ENCODE measurements around the gene GPR161. TPM values are rescaled to one million over a fixed set of nuclear protein-coding genes. Genes with fewer than 3 reads are reported as not detected.

Gene GPR161
- total RNA-seq, 1 donor from 2014 or later: 2.8 TPM

DNA sequence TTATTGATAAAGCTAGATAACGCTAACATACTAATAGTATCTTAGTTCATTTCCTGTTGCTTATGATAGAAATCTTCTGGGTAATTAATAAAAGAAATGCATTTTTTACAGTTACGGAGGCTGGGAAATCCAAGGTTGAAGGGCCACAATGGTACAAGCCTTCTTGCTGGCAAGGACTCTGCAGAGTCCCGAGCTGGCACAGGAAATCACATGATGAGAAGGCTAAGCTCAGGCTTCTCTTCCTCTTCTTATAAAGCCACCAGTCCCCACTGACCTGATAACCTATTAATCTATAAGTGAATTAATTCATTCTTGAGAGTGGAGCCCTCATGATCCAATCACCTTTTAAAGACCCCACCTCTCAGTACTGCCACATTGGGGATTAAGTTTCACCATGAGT, 82.6 kb downstream of the GPR161 start:
- Histone ChIP-seq H3K9me3 (replicated peaks) (no peaks in the 10 kb centered on the region), H3K27me3 (ENCODE audit: low read depth) (no peaks in the 10 kb centered on the region), H3K27ac (replicated peaks) (peak overlapping the region; percentile 47), H3K4me1 (peaks cover 44% of the 10 kb centered on the region), H3K36me3 (no peaks in the 10 kb centered on the region), H3K4me3 (no peak overlapping the region)
- intact Hi-C loops (cut with micrococcal nuclease): no loop called here
- TF ChIP-seq, protein P1, sequence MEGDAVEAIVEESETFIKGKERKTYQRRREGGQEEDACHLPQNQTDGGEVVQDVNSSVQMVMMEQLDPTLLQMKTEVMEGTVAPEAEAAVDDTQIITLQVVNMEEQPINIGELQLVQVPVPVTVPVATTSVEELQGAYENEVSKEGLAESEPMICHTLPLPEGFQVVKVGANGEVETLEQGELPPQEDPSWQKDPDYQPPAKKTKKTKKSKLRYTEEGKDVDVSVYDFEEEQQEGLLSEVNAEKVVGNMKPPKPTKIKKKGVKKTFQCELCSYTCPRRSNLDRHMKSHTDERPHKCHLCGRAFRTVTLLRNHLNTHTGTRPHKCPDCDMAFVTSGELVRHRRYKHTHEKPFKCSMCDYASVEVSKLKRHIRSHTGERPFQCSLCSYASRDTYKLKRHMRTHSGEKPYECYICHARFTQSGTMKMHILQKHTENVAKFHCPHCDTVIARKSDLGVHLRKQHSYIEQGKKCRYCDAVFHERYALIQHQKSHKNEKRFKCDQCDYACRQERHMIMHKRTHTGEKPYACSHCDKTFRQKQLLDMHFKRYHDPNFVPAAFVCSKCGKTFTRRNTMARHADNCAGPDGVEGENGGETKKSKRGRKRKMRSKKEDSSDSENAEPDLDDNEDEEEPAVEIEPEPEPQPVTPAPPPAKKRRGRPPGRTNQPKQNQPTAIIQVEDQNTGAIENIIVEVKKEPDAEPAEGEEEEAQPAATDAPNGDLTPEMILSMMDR (IDR thresholded peaks at IDR 0.05; ENCODE audit: borderline replicate concordance): no peak
- no peak for DNase-seq

DNA sequence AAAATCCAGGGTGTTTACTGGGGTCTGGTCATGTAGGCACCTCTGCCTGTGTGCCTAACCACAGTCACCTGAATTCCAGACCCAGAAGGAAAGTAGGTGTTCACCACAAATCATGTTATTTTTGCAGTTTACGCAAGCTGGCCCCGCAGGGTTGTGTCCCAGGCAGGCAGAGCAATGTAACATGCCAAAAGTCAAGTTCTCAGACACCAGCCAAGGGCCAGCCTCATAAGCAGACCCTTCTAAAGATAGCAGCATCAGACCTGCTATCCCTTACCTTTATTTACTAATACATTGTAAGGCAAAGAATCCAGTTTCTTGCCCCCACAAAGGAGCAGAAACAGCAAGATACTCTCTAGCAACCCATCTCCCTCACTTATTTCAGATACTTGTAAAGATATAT, 83.0 kb downstream of the GPR161 start:
- no peaks in the 10 kb centered on the region for H3K27me3 ChIP-seq (ENCODE audit: low read depth)
- no peaks in the 10 kb centered on the region for H3K9me3 ChIP-seq (replicated peaks)
- intact Hi-C loops (cut with micrococcal nuclease): no loop called here
- TF ChIP-seq, protein P1 (IDR thresholded peaks at IDR 0.05; ENCODE audit: borderline replicate concordance): no peak
- DNase-seq: no peak
- peaks cover 44% of the 10 kb centered on the region for H3K4me1 ChIP-seq
- peak overlapping the region; percentile 47 for H3K27ac ChIP-seq (replicated peaks)
- H3K36me3 ChIP-seq: no peaks in the 10 kb centered on the region
- no peak overlapping the region for H3K4me3 ChIP-seq

DNA sequence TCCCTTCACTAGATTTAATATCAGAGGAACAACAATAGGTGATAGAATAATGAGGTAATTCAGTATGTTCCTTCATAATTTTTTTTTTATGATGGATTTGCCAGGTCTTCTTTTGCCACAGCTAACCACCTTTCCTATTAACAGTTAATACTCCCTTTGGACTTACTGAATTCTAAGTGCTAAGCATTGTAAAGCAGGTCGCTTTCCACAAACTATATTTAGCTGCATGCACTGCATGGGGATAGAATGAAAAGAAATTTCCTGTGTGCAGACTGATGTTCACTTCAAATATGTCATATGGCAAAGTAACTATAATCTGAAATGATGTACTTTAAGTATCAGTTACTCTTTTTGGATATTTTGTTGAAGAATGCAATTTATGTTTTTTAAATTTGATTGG, 85.8 kb downstream of the GPR161 start:
- TF ChIP-seq, protein P1 (IDR thresholded peaks at IDR 0.05; ENCODE audit: borderline replicate concordance): no peak
- Histone ChIP-seq H3K4me3 (no peak overlapping the region), H3K27ac (replicated peaks) (no peak overlapping the region), H3K9me3 (replicated peaks) (no peaks in the 10 kb centered on the region), H3K36me3 (peaks cover 3% of the 10 kb centered on the region), H3K27me3 (ENCODE audit: low read depth) (no peaks in the 10 kb centered on the region), H3K4me1 (peaks cover 49% of the 10 kb centered on the region)
- intact Hi-C loops (cut with micrococcal nuclease): no loop called here
- no peak for DNase-seq

DNA sequence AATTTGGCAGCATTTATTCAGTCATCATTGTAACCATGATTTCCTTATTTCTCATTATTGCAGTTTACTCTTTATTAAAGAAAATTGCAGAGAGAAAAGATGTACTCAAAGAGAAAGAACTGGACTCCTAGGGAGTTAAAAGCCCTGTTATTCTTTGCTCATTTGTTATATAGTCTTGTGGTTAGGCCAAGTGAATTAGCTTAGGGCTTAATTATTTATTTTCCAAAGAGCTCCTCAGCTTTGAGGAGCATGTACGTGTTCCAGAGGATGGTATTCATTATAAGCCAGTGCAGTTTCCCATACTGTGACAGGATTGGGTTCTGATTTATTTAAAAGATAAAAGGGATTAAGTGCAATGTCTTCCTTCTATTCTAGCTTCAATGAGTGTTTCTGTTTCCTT, 86.4 kb downstream of the GPR161 start:
- Histone ChIP-seq H3K27ac (replicated peaks) (no peak overlapping the region), H3K4me3 (no peak overlapping the region), H3K36me3 (peaks cover 4% of the 10 kb centered on the region), H3K27me3 (ENCODE audit: low read depth) (no peaks in the 10 kb centered on the region), H3K9me3 (replicated peaks) (no peaks in the 10 kb centered on the region), H3K4me1 (peaks cover 55% of the 10 kb centered on the region)
- DNase-seq: no peak
- TF ChIP-seq, protein P1 (IDR thresholded peaks at IDR 0.05; ENCODE audit: borderline replicate concordance): no peak
- intact Hi-C loops (cut with micrococcal nuclease): no loop called here

DNA sequence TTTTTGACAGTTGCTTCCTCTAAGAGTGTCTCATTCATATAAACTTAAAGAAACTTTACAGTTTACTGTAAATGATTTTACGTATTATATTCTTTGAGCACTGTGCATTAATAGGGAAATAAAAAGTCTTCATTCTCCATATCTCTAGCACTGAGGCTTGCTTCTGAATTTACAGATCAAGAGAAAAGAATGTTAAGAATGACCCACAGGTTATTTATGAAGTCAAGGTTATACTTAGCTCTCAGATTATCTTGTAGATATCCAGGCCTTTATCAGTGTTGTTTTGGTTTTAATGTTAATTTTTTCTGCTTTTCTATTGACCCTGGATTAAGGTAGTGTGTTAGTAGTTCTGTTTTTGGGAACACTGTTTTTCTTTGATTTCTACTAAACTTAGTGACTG, 91.4 kb downstream of the GPR161 start:
- H3K4me1 ChIP-seq: peaks cover 22% of the 10 kb centered on the region
- H3K27me3 ChIP-seq (ENCODE audit: low read depth): no peaks in the 10 kb centered on the region
- H3K36me3 ChIP-seq: peaks cover 33% of the 10 kb centered on the region
- H3K27ac ChIP-seq (replicated peaks): no peak overlapping the region
- TF ChIP-seq, protein P1 (IDR thresholded peaks at IDR 0.05; ENCODE audit: borderline replicate concordance): no peak
- no peak for DNase-seq
- H3K9me3 ChIP-seq (replicated peaks): no peaks in the 10 kb centered on the region
- intact Hi-C loops (cut with micrococcal nuclease): no loop called here
- no peak overlapping the region for H3K4me3 ChIP-seq

DNA sequence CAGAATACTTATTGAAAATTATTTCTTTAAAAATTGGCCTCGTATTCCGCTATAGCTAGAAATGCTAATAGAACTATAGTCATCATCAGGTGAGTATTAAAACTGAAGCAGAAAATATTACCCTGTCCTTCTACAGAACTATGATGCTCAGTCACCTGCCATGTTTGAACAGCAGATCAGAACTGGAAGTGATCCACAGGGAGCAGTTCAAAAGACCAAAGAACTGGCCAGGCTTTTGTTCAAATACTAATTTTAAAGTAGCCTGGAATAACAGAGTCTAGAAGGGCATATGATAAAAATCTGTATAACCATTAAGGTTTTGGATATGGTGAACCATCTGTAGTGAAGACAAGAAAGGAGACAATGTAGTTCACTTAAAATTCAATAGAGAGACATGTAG, 94.4 kb downstream of the GPR161 start:
- no peak for DNase-seq
- TF ChIP-seq, protein P1 (IDR thresholded peaks at IDR 0.05; ENCODE audit: borderline replicate concordance): no peak
- Histone ChIP-seq H3K9me3 (replicated peaks) (no peaks in the 10 kb centered on the region), H3K27me3 (ENCODE audit: low read depth) (no peaks in the 10 kb centered on the region), H3K4me3 (no peak overlapping the region), H3K36me3 (peaks cover 43% of the 10 kb centered on the region), H3K4me1 (peaks cover 17% of the 10 kb centered on the region), H3K27ac (replicated peaks) (no peak overlapping the region)
- intact Hi-C loops (cut with micrococcal nuclease): no loop called here

All from left ventricle myocardium inferior (tissue), 1 donor.